HEK293 (cell line): ENCODE data around the gene RBP4.

ENCODE experiments used
- AEBP2 ChIP-seq: fragments of 450-650 bp; formaldehyde crosslinking; IDR thresholded peaks from 2 replicates; pipeline ENCODE4 v1.5.1; 2016; ENCODE audit warnings: missing biosample characterization, missing genetic modification characterization, borderline replicate concordance
- ATF2 ChIP-seq: fragments of 450-650 bp; formaldehyde crosslinking; IDR thresholded peaks from 2 replicates; pipeline ENCODE4 v1.5.1; 2016; ENCODE audit warnings: missing biosample characterization, missing genetic modification characterization, low read depth
- GFI1B ChIP-seq: fragments of 450-650 bp; formaldehyde crosslinking; IDR thresholded peaks from 2 replicates; pipeline ENCODE4 v1.5.1; 2016; ENCODE audit warnings: missing biosample characterization, missing genetic modification characterization
- GLIS2 ChIP-seq: fragments of 450-650 bp; formaldehyde crosslinking; IDR thresholded peaks from 2 replicates; pipeline ENCODE4 v1.5.1; 2016; ENCODE audit warnings: missing biosample characterization, missing genetic modification characterization
- PATZ1 ChIP-seq: fragments of 450-650 bp; formaldehyde crosslinking; IDR thresholded peaks from 2 replicates; pipeline ENCODE4 v1.5.1; 2016; ENCODE audit warnings: missing biosample characterization, missing genetic modification characterization
- PRDM1 ChIP-seq: fragments of 450-650 bp; formaldehyde crosslinking; IDR thresholded peaks from 2 replicates; pipeline ENCODE4; 2016; ENCODE audit warnings: missing biosample characterization, missing genetic modification characterization
- PRDM2 ChIP-seq: fragments of 450-650 bp; formaldehyde crosslinking; IDR thresholded peaks from 2 replicates; pipeline ENCODE4 v1.5.1; 2016; ENCODE audit warnings: missing biosample characterization, missing genetic modification characterization, borderline replicate concordance
- SP3 ChIP-seq: fragments of 450-650 bp; formaldehyde crosslinking; IDR thresholded peaks from 2 replicates; pipeline ENCODE4 v1.5.1; 2016; ENCODE audit warnings: missing biosample characterization, missing genetic modification characterization
- TCF7L2 ChIP-seq: IDR thresholded peaks from 2 replicates; pipeline ENCODE4 v1.6.1; 2011; ENCODE audit warnings: low read depth, mild to moderate bottlenecking, inconsistent platforms, low read length, moderate library complexity, borderline replicate concordance
- ZBTB26 ChIP-seq: fragments of 450-650 bp; formaldehyde crosslinking; optimal IDR thresholded peaks from 2 replicates; pipeline ENCODE3; 2016; ENCODE audit warnings: missing biosample characterization, mild to moderate bottlenecking, missing genetic modification characterization
- ZNF132 ChIP-seq: fragments of 450-650 bp; formaldehyde crosslinking; IDR thresholded peaks from 2 replicates; pipeline ENCODE4 v1.5.1; 2017; ENCODE audit warnings: missing biosample characterization, missing genetic modification characterization, borderline replicate concordance
- ZNF140 ChIP-seq: fragments of 450-650 bp; formaldehyde crosslinking; IDR thresholded peaks from 2 replicates; pipeline ENCODE4 v1.5.1; 2016; ENCODE audit warnings: missing biosample characterization, missing genetic modification characterization
- ZNF16 ChIP-seq: fragments of 450-650 bp; formaldehyde crosslinking; IDR thresholded peaks from 2 replicates; pipeline ENCODE4 v1.5.1; 2016; ENCODE audit warnings: low read depth, missing biosample characterization, missing genetic modification characterization
- ZNF175 ChIP-seq: fragments of 450-650 bp; formaldehyde crosslinking; IDR thresholded peaks from 2 replicates; pipeline ENCODE4 v1.5.1; 2016; ENCODE audit warnings: missing biosample characterization, missing genetic modification characterization
- ZNF202 ChIP-seq: fragments of 450-650 bp; formaldehyde crosslinking; IDR thresholded peaks from 2 replicates; pipeline ENCODE4 v1.5.1; 2016; ENCODE audit warnings: missing biosample characterization, missing genetic modification characterization, borderline replicate concordance
- ZNF214 ChIP-seq: fragments of 450-650 bp; formaldehyde crosslinking; IDR thresholded peaks from 2 replicates; pipeline ENCODE4 v1.5.1; 2017; ENCODE audit warnings: missing biosample characterization, mild to moderate bottlenecking, missing genetic modification characterization, borderline replicate concordance
- ZNF24 ChIP-seq: fragments of 450-650 bp; formaldehyde crosslinking; IDR thresholded peaks from 2 replicates; pipeline ENCODE4 v1.5.1; 2016; ENCODE audit warnings: missing biosample characterization, missing genetic modification characterization
- ZNF292 ChIP-seq: fragments of 450-650 bp; formaldehyde crosslinking; IDR thresholded peaks from 2 replicates; pipeline ENCODE4 v1.5.1; 2016; ENCODE audit warnings: low read depth, missing biosample characterization, missing genetic modification characterization, borderline replicate concordance
- ZNF302 ChIP-seq: fragments of 450-650 bp; formaldehyde crosslinking; IDR thresholded peaks from 2 replicates; pipeline ENCODE4 v1.5.1; 2016; ENCODE audit warnings: missing biosample characterization, missing genetic modification characterization, low read depth
- ZNF311 ChIP-seq: fragments of 450-650 bp; formaldehyde crosslinking; IDR thresholded peaks from 2 replicates; pipeline ENCODE4 v1.5.1; 2017; ENCODE audit warnings: missing biosample characterization, missing genetic modification characterization, borderline replicate concordance
- ZNF366 ChIP-seq: fragments of 450-650 bp; formaldehyde crosslinking; conservative IDR thresholded peaks from 2 replicates; pipeline ENCODE4 v1.5.1; 2016; ENCODE audit warnings: missing biosample characterization, missing genetic modification characterization
- ZNF488 ChIP-seq: fragments of 450-650 bp; formaldehyde crosslinking; IDR thresholded peaks from 2 replicates; pipeline ENCODE4 v1.5.1; 2016; ENCODE audit warnings: missing biosample characterization, missing genetic modification characterization
- ZNF600 ChIP-seq: fragments of 450-650 bp; formaldehyde crosslinking; IDR thresholded peaks from 2 replicates; pipeline ENCODE4 v1.5.1; 2016; ENCODE audit warnings: missing biosample characterization, missing genetic modification characterization
- ZNF626 ChIP-seq: fragments of 450-650 bp; sonication (Bioruptor Pico); formaldehyde crosslinking; IDR thresholded peaks from 2 replicates; pipeline ENCODE4 v1.5.1; 2018; ENCODE audit warnings: missing biosample characterization, missing genetic modification characterization, inconsistent platforms
- ZNF701 ChIP-seq: fragments of 450-650 bp; formaldehyde crosslinking; IDR thresholded peaks from 2 replicates; pipeline ENCODE4 v1.5.1; 2016; ENCODE audit warnings: missing biosample characterization, missing genetic modification characterization
- ZNF776 ChIP-seq: fragments of 450-650 bp; formaldehyde crosslinking; IDR thresholded peaks from 2 replicates; pipeline ENCODE4 v1.5.0; 2017; ENCODE audit warnings: missing biosample characterization, missing genetic modification characterization, borderline replicate concordance

RBP4 gene

GRCh38 chr10:93566435-93567276, 34.4 kb downstream of the RBP4 start, which contains the start of gene FFAR4 (continued):
- no peak for TF ChIP-seq PRDM2 (tag by site-specific recombination)
- no peak for TF ChIP-seq ZNF132 (tag by site-specific recombination)
- TF ChIP-seq ZNF214 = no peak
- no peak for TF ChIP-seq ZNF16 (tag by site-specific recombination)
- no peak for TF ChIP-seq ZNF626 (tag by site-specific recombination)
- peak; percentile 64; the same call in 1 of the 2 replicates for TF ChIP-seq ZNF600 (tag by site-specific recombination)
- TF ChIP-seq PATZ1 = peak; percentile 35; the same call in 1 of the 2 replicates
- no peak for TF ChIP-seq ZNF140 (tag by site-specific recombination)
- no peak for TF ChIP-seq ZNF175
- TF ChIP-seq ZBTB26 (tag by site-specific recombination) = peak; percentile 96
- TF ChIP-seq ATF2 (tag by site-specific recombination) = no peak
- TF ChIP-seq AEBP2 = no peak
- TF ChIP-seq TCF7L2 = no peak
- TF ChIP-seq ZNF302 (tag by site-specific recombination) = no peak
- TF ChIP-seq SP3 = no peak
- no peak for TF ChIP-seq ZNF311 (tag by site-specific recombination)
- TF ChIP-seq GLIS2 (tag by site-specific recombination) = no peak
- TF ChIP-seq ZNF366 (tag by site-specific recombination) = no peak
- TF ChIP-seq ZNF488 (tag by site-specific recombination) = no peak
- no peak for TF ChIP-seq ZNF24 (tag by site-specific recombination)
- no peak for TF ChIP-seq ZNF701 (tag by site-specific recombination)
- TF ChIP-seq ZNF202 (tag by site-specific recombination) = no peak
- TF ChIP-seq ZNF292 (tag by site-specific recombination) = no peak
- no peak for TF ChIP-seq GFI1B (tag by site-specific recombination)
- TF ChIP-seq ZNF776 (tag by site-specific recombination) = no peak
- TF ChIP-seq PRDM1 (tag by site-specific recombination) = peak; percentile 20; the same call in 1 of the 2 replicates
